HepG2 (cell line): ENCODE data around the gene ABHD4.

Experiments used
- CTCF ChIP-seq: sonication (generic); formaldehyde crosslinking; IDR thresholded peaks from 2 replicates; pipeline ENCODE4 v1.5.0; 2020; ENCODE audit warnings: mild to moderate bottlenecking, missing genetic modification reagents, moderate library complexity
- EEA1 ChIP-seq: sonication (generic); formaldehyde crosslinking; IDR thresholded peaks from 2 replicates; pipeline ENCODE4 v1.5.1; 2020; ENCODE audit warnings: mild to moderate bottlenecking, missing genetic modification reagents, borderline replicate concordance
- HMG20B ChIP-seq: conservative IDR thresholded peaks from 2 replicates; pipeline ENCODE4 v1.6.1; 2016; ENCODE audit warnings: missing genetic modification reagents, missing compliant biosample characterization
- MED1 ChIP-seq: sonication (generic); formaldehyde crosslinking; IDR thresholded peaks from 2 replicates; pipeline ENCODE4 v1.4.0; 2020; ENCODE audit warnings: missing genetic modification reagents
- POGZ ChIP-seq: sonication (generic); formaldehyde crosslinking; IDR thresholded peaks from 2 replicates; pipeline ENCODE4 v1.4.0; 2020; ENCODE audit warnings: mild to moderate bottlenecking, missing genetic modification reagents
- SNAPC5 ChIP-seq: sonication (generic); formaldehyde crosslinking; IDR thresholded peaks from 2 replicates; pipeline ENCODE4 v1.8.1; 2023; ENCODE audit warnings: mild to moderate bottlenecking, missing genetic modification reagents, borderline replicate concordance
- ZBTB7A ChIP-seq: sonication (generic); formaldehyde crosslinking; IDR thresholded peaks from 2 replicates; pipeline ENCODE4 v1.8.0; 2022; ENCODE audit warnings: mild to moderate bottlenecking, missing genetic modification reagents
- ZNF205 ChIP-seq: IDR thresholded peaks from 2 replicates; pipeline ENCODE4 v1.6.1; 2018; ENCODE audit warnings: missing biosample characterization, missing genetic modification reagents
- ZNF260 ChIP-seq: sonication (generic); formaldehyde crosslinking; IDR thresholded peaks from 2 replicates; pipeline ENCODE4 v1.4.0; 2020; ENCODE audit warnings: missing genetic modification reagents, low read depth, mild to moderate bottlenecking, borderline replicate concordance
- ZNF407 ChIP-seq: sonication (generic); formaldehyde crosslinking; IDR thresholded peaks from one replicate; pipeline ENCODE4 v1.5.1; 2020; ENCODE audit warnings: mild to moderate bottlenecking, missing genetic modification reagents; ENCODE audit errors: not compliant biosample characterization

GRCh38 chr14:22634233-22634900 is 36.3 kb downstream of the ABHD4 start:
- no peak for TF ChIP-seq MED1 (CRISPR knock-in tag)
- no peak for TF ChIP-seq SNAPC5 (CRISPR knock-in tag)
- TF ChIP-seq CTCF: no peak
- TF ChIP-seq EEA1 (CRISPR knock-in tag): no peak
- TF ChIP-seq POGZ (CRISPR knock-in tag): no peak
- no peak for TF ChIP-seq ZNF260 (CRISPR knock-in tag)
- no peak for TF ChIP-seq HMG20B
- TF ChIP-seq ZNF205 (CRISPR knock-in tag): no peak
- no peak for TF ChIP-seq ZNF407 (CRISPR knock-in tag)
- TF ChIP-seq ZBTB7A (CRISPR knock-in tag): no peak
